Common myeloid progenitor, CD34-positive (primary cell): Measurements from ENCODE around the gene TNFAIP8L3.

Experiments
- CTCF ChIA-PET: fragments of 350-600 bp; sonication (Branson Sonifier 250); formaldehyde crosslinking; loops from one replicate; lab custom pipeline; 2021; ENCODE audit warnings: antibody characterized with exemption; lab: Charles Lee
- POLR2A ChIA-PET: fragments of 350-600 bp; sonication (Branson Sonifier 250); formaldehyde crosslinking; loops from one replicate; lab custom pipeline; 2021; ENCODE audit warnings: antibody characterized with exemption; lab: Charles Lee
- DNase-seq, 3 donors: peaks; one replicate each; pipeline versions ENCODE4 v3.0.0 to v3.0.0-alpha.2; 2013
- H3K27ac ChIP-seq, 2 experiments: 1 replicate in 1 of 2; 2 replicates in 1 of 2; pipeline ENCODE4 v1.7.0; 2013; ENCODE audit warnings: inconsistent platforms in 2 of 2, low read length in 2 of 2, mild to moderate bottlenecking in 2 of 2, low read depth in 1 of 2, moderate library complexity in 1 of 2; ENCODE audit not compliant: severe bottlenecking in 2 of 2, insufficient read depth in 1 of 2, poor library complexity in 1 of 2
- H3K27me3 ChIP-seq, 5 experiments: replicated peaks in 2 of 5; 1 replicate in 3 of 5; 2 replicates in 2 of 5; pipeline versions ENCODE4 v1.6.1 to v1.7.0; 2013; ENCODE audit warnings: low read length in 4 of 5, mild to moderate bottlenecking in 2 of 5, moderate library complexity in 2 of 5, inconsistent platforms in 1 of 5; ENCODE audit not compliant: insufficient read depth in 5 of 5, control insufficient read depth in 4 of 5
- H3K36me3 ChIP-seq, 4 experiments: 1 replicate in 2 of 4; 2 replicates in 2 of 4; pipeline versions ENCODE4 v1.6.1 to v1.7.0; 2013; ENCODE audit warnings: low read length in 3 of 4, control low read depth in 1 of 4, mild to moderate bottlenecking in 1 of 4; ENCODE audit not compliant: control insufficient read depth in 4 of 4, insufficient read depth in 4 of 4
- H3K4me1 ChIP-seq, 4 experiments: 1 replicate in 3 of 4; 2 replicates in 1 of 4; pipeline versions ENCODE4 v1.6.1 to v1.7.1; 2013; ENCODE audit warnings: low read length in 3 of 4, mild to moderate bottlenecking in 3 of 4, control low read depth in 1 of 4, inconsistent platforms in 1 of 4, moderate library complexity in 1 of 4; ENCODE audit not compliant: control insufficient read depth in 4 of 4, insufficient read depth in 4 of 4; ENCODE audit errors: control extremely low read depth in 1 of 4
- H3K4me3 ChIP-seq, 7 experiments: 1 replicate in 4 of 7; 2 replicates in 3 of 7; pipeline versions ENCODE4 v1.5.1 to v1.7.0; 2013; ENCODE audit warnings: mild to moderate bottlenecking in 7 of 7, low read length in 6 of 7, moderate library complexity in 6 of 7, inconsistent platforms in 2 of 7, low read depth in 2 of 7, control low read depth in 1 of 7; ENCODE audit not compliant: insufficient read depth in 4 of 7, control insufficient read depth in 1 of 7; ENCODE audit errors: extremely low read depth in 1 of 7
- H3K9me3 ChIP-seq, 5 experiments: 1 replicate in 4 of 5; 2 replicates in 1 of 5; pipeline versions ENCODE4 v1.6.1 to v1.7.1; 2013; ENCODE audit warnings: low read length in 4 of 5, mild to moderate bottlenecking in 2 of 5, inconsistent platforms in 1 of 5, low read depth in 1 of 5, moderate library complexity in 1 of 5; ENCODE audit not compliant: control insufficient read depth in 4 of 5, insufficient read depth in 2 of 5; ENCODE audit errors: control extremely low read depth in 1 of 5
- WGBS: methylation state at CpG from one replicate; pipeline ENCODE4 v1.1.5; 2013; ENCODE audit not compliant: insufficient coverage; 5-methylcytosine and 5-hydroxymethylcytosine counted together

Gene TNFAIP8L3

DNA sequence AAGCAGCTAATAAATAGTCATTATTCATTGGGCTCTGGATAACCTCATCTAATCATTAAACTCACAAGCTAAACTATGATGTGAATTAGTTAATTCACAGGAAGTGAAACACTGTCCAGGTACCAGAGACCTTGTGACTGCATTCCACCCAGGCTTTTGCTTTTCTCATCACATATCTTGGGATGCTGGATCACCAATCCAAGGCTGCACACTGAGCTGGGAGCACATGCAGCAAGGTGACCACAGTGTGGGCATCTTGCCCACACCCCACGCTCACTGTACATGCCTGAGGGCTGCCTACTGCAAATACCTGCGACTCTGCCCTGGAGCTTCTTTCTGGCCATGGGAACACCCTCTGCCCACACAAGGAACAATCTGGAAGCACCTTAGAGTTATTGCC is 40.6 kb upstream of the TNFAIP8L3 start:
- ChIA-PET POLR2A (interaction anchor here (1.0 kb wide), 1 partner anchor 230 kb away, joined by 5 read pairs; no protein-coding TSS in a partner anchor), CTCF (interaction anchor here (1.2 kb wide), 1 partner anchor 25 kb away, joined by 3 read pairs; no protein-coding TSS in a partner anchor)
- no peaks in the 10 kb centered on the region for H3K36me3 ChIP-seq
- H3K27me3 ChIP-seq, result peaks cover 0 to 5% (median 0%) of the 10 kb centered on the region in 5 experiments
- H3K9me3 ChIP-seq, result peaks cover 0 to under 1% (median 0%) of the 10 kb centered on the region in 5 experiments
- no peak for DNase-seq
- WGBS, result 100% methylated on average over 2 of the region's 2 CpGs
- no peaks in the 10 kb centered on the region for H3K4me1 ChIP-seq
- no peak overlapping the region for H3K4me3 ChIP-seq
- no peak overlapping the region for H3K27ac ChIP-seq

DNA sequence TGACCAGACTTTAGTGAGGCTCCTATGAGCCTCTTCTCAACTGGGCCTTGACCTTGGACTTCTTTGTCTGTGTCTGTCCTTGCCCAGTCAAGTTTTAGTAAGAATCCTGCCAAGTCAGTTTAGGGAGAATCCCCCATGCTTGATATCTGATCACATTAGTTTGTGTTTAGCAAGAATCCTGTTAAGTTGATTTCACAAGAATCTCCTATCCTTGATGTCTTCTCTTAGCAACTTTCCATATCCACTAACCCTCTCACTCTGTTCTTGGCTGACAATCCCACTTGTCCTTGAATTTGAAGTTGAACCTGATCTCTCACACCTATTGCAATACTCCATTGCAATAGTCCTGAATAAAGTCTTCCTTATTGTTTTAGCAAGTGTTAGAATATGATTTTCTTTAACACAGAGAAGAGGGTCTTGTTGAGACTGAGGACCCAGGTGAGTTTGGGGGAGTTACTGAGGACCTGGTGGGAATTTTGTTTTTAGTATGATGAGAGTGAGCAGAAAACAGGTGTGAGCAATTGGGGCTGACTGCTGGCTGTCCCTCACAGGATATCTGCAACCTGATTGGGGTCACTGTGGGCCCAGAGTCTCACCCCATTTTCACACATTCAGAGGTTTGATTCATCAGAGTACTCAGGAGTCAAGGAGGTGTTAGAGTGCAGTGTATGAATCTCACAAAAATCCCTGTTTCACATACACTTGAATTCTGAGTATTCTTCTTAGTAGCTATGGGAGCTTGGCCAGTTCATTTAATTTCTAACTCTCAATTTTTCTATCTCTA is 39.9 kb upstream of the TNFAIP8L3 start:
- H3K4me1 ChIP-seq, result no peaks in the 10 kb centered on the region
- no peaks in the 10 kb centered on the region for H3K36me3 ChIP-seq
- ChIA-PET POLR2A (interaction anchor here (1.0 kb wide), 1 partner anchor 230 kb away, joined by 5 read pairs; no protein-coding TSS in a partner anchor), CTCF (no interaction called here)
- H3K4me3 ChIP-seq, result no peak overlapping the region
- H3K9me3 ChIP-seq, result no peaks in the 10 kb centered on the region
- H3K27me3 ChIP-seq, result peaks cover 0 to 5% (median 0%) of the 10 kb centered on the region in 5 experiments
- DNase-seq, result no peak
- no peak overlapping the region for H3K27ac ChIP-seq

GRCh38 chr15:51133140-51133765 is 38.5 kb upstream of the TNFAIP8L3 start:
- ChIA-PET POLR2A (no interaction called here), CTCF (interaction anchor here (0.7 to 1.3 kb wide), 4 partner anchors 9 to 30 kb away, joined by 3 read pairs; no protein-coding TSS in a partner anchor)
- 95% methylated on average over 3 of the region's 7 CpGs for WGBS
- H3K27ac ChIP-seq, result no peak overlapping the region
- DNase-seq, result no peak
- no peaks in the 10 kb centered on the region for H3K9me3 ChIP-seq
- H3K4me3 ChIP-seq, result no peak overlapping the region
- H3K4me1 ChIP-seq, result no peaks in the 10 kb centered on the region
- peaks cover 0 to 5% (median 0%) of the 10 kb centered on the region in 5 experiments for H3K27me3 ChIP-seq
- H3K36me3 ChIP-seq, result no peaks in the 10 kb centered on the region

GRCh38 chr15:51132384-51133139 is 37.9 kb upstream of the TNFAIP8L3 start:
- Histone ChIP-seq H3K27me3 (peaks cover 0 to 5% (median 0%) of the 10 kb centered on the region in 5 experiments), H3K9me3 (no peaks in the 10 kb centered on the region), H3K4me3 (no peak overlapping the region), H3K4me1 (no peaks in the 10 kb centered on the region), H3K36me3 (no peaks in the 10 kb centered on the region), H3K27ac (no peak overlapping the region)
- ChIA-PET POLR2A (no interaction called here), CTCF (interaction anchor here (0.7 to 1.3 kb wide), 4 partner anchors 8 to 31 kb away, joined by 3 read pairs; no protein-coding TSS in a partner anchor)
- 74% methylated on average over 4 of the region's 6 CpGs for WGBS
- peak in 2 of 3 donors; percentile 11 for DNase-seq

DNA sequence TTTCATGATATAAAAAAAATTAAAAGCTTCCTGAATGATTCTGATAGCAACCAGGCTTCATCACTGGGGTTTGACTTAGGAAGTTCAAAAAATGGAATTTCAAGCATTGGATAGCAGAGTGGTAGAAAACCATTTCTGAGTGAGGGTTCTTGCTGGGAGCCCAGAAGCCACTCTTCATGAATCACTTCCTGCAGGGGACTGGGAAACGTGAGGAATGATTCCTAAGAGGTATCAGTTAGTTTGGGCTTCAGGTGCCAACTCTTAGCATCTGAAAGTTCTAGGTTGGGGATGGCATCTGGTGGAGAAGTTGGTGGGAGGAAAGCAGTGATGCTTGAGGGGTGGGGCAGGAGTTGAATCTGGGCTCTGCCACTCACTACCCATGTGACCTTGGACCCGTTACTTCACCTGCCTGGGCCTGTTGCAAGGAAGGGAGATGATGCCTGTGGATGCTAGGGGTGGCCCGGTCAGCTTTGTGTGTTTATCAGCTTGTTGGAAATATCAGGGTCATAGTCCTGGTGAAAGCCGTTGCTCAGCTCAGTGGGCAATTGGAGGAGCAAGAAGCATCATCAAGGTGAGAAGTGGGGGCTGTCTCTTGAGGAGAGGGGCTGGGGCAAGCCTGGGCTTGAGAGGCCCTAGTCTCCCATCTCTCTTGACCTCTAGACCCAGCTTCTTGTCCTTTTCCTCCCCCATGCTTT is 37.0 kb upstream of the TNFAIP8L3 start:
- POLR2A ChIA-PET, result no interaction called here
- CTCF ChIA-PET, result no interaction called here
- Histone ChIP-seq H3K9me3 (no peaks in the 10 kb centered on the region), H3K36me3 (no peaks in the 10 kb centered on the region), H3K4me1 (peaks cover 0 to 5% (median 2%) of the 10 kb centered on the region in 4 experiments), H3K27me3 (peaks cover 0 to 5% (median 0%) of the 10 kb centered on the region in 5 experiments), H3K27ac (no peak overlapping the region), H3K4me3 (no peak overlapping the region)
- no peak for DNase-seq
- 85% methylated on average over 4 of the region's 4 CpGs for WGBS

GRCh38 chr15:51130344-51130743 is 35.6 kb upstream of the TNFAIP8L3 start:
- Histone ChIP-seq H3K27me3 (peaks cover 0 to 5% (median 0%) of the 10 kb centered on the region in 5 experiments), H3K36me3 (no peaks in the 10 kb centered on the region), H3K4me1 (peaks cover 0 to 10% (median 4%) of the 10 kb centered on the region in 4 experiments), H3K4me3 (no peak overlapping the region), H3K9me3 (no peaks in the 10 kb centered on the region), H3K27ac (no peak overlapping the region)
- CTCF ChIA-PET, result no interaction called here
- POLR2A ChIA-PET, result no interaction called here
- 100% methylated on average over 1 of the region's 1 CpG for WGBS
- no peak for DNase-seq
